CD14-positive monocyte (primary cell): ENCODE results near the gene ZNFX1. TPM values are rescaled to one million over a fixed set of nuclear protein-coding genes. Genes with fewer than 3 reads are reported as not detected.

Source experiments
- DNase-seq, 3 donors: peaks; one replicate each; pipeline ENCODE4 v3.0.0-alpha.2; 2011 to 2022
- H2AFZ ChIP-seq: 2 replicates; pipeline ENCODE4 v1.6.0; 2012; ENCODE audit warnings: mild to moderate bottlenecking, low read depth, low read length, inconsistent platforms; ENCODE audit not compliant: insufficient read depth, poor library complexity, severe bottlenecking
- H3K27ac ChIP-seq, 2 donors: 1 replicate in 1 of 2; 2 replicates in 1 of 2; pipeline ENCODE4 v1.5.1; 2012 to 2013; ENCODE audit warnings: low read length in 2 of 2, control low read depth in 1 of 2, inconsistent platforms in 1 of 2, low read depth in 1 of 2, mild to moderate bottlenecking in 1 of 2
- H3K27me3 ChIP-seq, 2 donors: one replicate each; pipeline versions ENCODE4 v1.6.0 to v1.6.1; 2011 to 2013; ENCODE audit warnings: low read length in 2 of 2; ENCODE audit not compliant: control insufficient read depth in 2 of 2, insufficient read depth in 2 of 2
- H3K36me3 ChIP-seq, 2 donors: replicated peaks in 1 of 2; 1 replicate in 1 of 2; 2 replicates in 1 of 2; pipeline versions ENCODE4 v1.5.1 to v1.6.1; 2012 to 2013; ENCODE audit warnings: low read length in 2 of 2, control low read depth in 1 of 2, inconsistent platforms in 1 of 2, mild to moderate bottlenecking in 1 of 2; ENCODE audit not compliant: insufficient read depth in 2 of 2, control insufficient read depth in 1 of 2
- H3K4me1 ChIP-seq, 2 donors: 1 replicate in 1 of 2; 2 replicates in 1 of 2; pipeline versions ENCODE4 v1.5.1 to v1.6.1; 2012 to 2013; ENCODE audit warnings: low read length in 2 of 2, control low read depth in 1 of 2, inconsistent platforms in 1 of 2, mild to moderate bottlenecking in 1 of 2, moderate library complexity in 1 of 2; ENCODE audit not compliant: insufficient read depth in 2 of 2, control insufficient read depth in 1 of 2
- H3K4me2 ChIP-seq: replicated peaks from 2 replicates; pipeline ENCODE3; 2012; ENCODE audit warnings: low read length, moderate library complexity, mild to moderate bottlenecking; ENCODE audit not compliant: poor library complexity, severe bottlenecking; ENCODE audit errors: extremely low read depth
- H3K4me3 ChIP-seq, 3 experiments: fragments of 200-600 bp in 1 of 3; sonication (generic) in 1 of 3; replicated peaks in 1 of 3; 1 replicate in 2 of 3; 2 replicates in 1 of 3; pipeline ENCODE4 v1.5.1; 2011 to 2013; ENCODE audit warnings: low read length in 3 of 3, mild to moderate bottlenecking in 3 of 3, control low read depth in 2 of 3, low read depth in 2 of 3, inconsistent platforms in 1 of 3, moderate library complexity in 1 of 3
- H3K79me2 ChIP-seq: 2 replicates; pipeline ENCODE4 v1.6.0; 2012; ENCODE audit warnings: mild to moderate bottlenecking, control low read depth, inconsistent platforms, low read length, moderate library complexity; ENCODE audit not compliant: insufficient read depth
- H3K9ac ChIP-seq: 2 replicates; pipeline ENCODE4 v1.6.0; 2017; ENCODE audit warnings: low read length, mild to moderate bottlenecking; ENCODE audit not compliant: insufficient read depth, poor library complexity, severe bottlenecking
- H3K9me3 ChIP-seq, 2 donors: replicated peaks in 1 of 2; 1 replicate in 1 of 2; 2 replicates in 1 of 2; pipeline versions ENCODE4 v1.5.1 to v1.6.1; 2012 to 2013; ENCODE audit warnings: low read length in 2 of 2, control low read depth in 1 of 2; ENCODE audit not compliant: control insufficient read depth in 1 of 2, insufficient read depth in 1 of 2
- H4K20me1 ChIP-seq: 2 replicates; pipeline ENCODE4 v1.6.0; 2012; ENCODE audit warnings: mild to moderate bottlenecking, low read length, control low read depth, moderate library complexity; ENCODE audit not compliant: insufficient read depth
- H3K27ac Mint-ChIP-seq, 7 donors: one replicate each; pipeline ENCODE4 v1.8.0; 2020; ENCODE audit warnings: mild to moderate bottlenecking in 7 of 7, mixed read lengths in 7 of 7, moderate library complexity in 6 of 7, inconsistent platforms in 2 of 7
- H3K27me3 Mint-ChIP-seq, 3 donors: one replicate each; pipeline ENCODE4 v1.8.0; 2021 to 2022; ENCODE audit warnings: low read depth in 3 of 3, mild to moderate bottlenecking in 3 of 3, mixed read lengths in 3 of 3, moderate library complexity in 3 of 3, inconsistent platforms in 1 of 3
- H3K36me3 Mint-ChIP-seq, 2 donors: one replicate each; pipeline ENCODE4 v1.8.0; 2020; ENCODE audit warnings: mixed read lengths in 2 of 2, inconsistent platforms in 1 of 2, mild to moderate bottlenecking in 1 of 2
- H3K4me1 Mint-ChIP-seq: one replicate; pipeline ENCODE4 v1.8.0; 2020; ENCODE audit warnings: mild to moderate bottlenecking, mixed read lengths
- H3K4me3 Mint-ChIP-seq, 2 donors: one replicate each; pipeline ENCODE4 v1.8.0; 2020; ENCODE audit warnings: mild to moderate bottlenecking in 2 of 2, mixed read lengths in 2 of 2, moderate library complexity in 1 of 2
- H3K9me3 Mint-ChIP-seq, 7 donors: one replicate each; pipeline ENCODE4 v1.8.0; 2020 to 2022; ENCODE audit warnings: mixed read lengths in 7 of 7, mild to moderate bottlenecking in 6 of 7, moderate library complexity in 6 of 7, inconsistent platforms in 2 of 7
- WGBS: methylation state at CpG from one replicate; pipeline ENCODE4 v1.1.5; 2013; ENCODE audit warnings: missing lambda C conversion rate; ENCODE audit not compliant: insufficient coverage; 5-methylcytosine and 5-hydroxymethylcytosine counted together
- intact Hi-C, 2 donors: fragments of 100-400 bp; cut with micrococcal nuclease; formaldehyde crosslinking; loops; one replicate each; pipeline versions ENCODE4 v1.15.0 to v1.15.1; 2023
- polyA plus RNA-seq, 3 donors: library from polyadenylated mRNA; depleted of rRNA in 1 of 3; unstranded in 2 of 3; stranded (reverse) in 1 of 3; fragments of 300-500 nt in 2 of 3; fragments of >200 nt in 1 of 3; fragmentation: Illumina TruSeq in 2 of 3; gene quantifications; 1 replicate in 2 of 3; 2 replicates in 1 of 3; pipeline ENCODE4 v1.2.3, GENCODE V29; 2012 to 2021
- TF ChIP-seq, protein P1 (sequence below): fragments of 200-600 bp; IDR thresholded peaks from one replicate; pipeline ENCODE4 v1.8.0; 2022; ENCODE audit warnings: antibody characterized with exemption, mild to moderate bottlenecking

ZNFX1 gene
- polyA plus RNA-seq, 3 donors, result 11.4 to 23.2 (median 13.3) TPM

- peaks cover 21 to 24% of the 10 kb centered on the region in 2 donors for H3K4me1 ChIP-seq
- H3K4me1 Mint-ChIP-seq, result peaks cover 23% of the 10 kb centered on the region
- no peaks in the 10 kb centered on the region for H3K9me3 ChIP-seq
- H3K9me3 Mint-ChIP-seq, result peaks cover 0 to 4% (median 0%) of the 10 kb centered on the region in 7 donors
- peak overlapping the region; percentile 45 to 55 for H3K4me3 Mint-ChIP-seq
- peaks cover 22% of the 10 kb centered on the region for H3K79me2 ChIP-seq
- H2AFZ ChIP-seq, result peak overlapping the region; percentile 80
- H4K20me1 ChIP-seq, result no peaks in the 10 kb centered on the region
- peak overlapping the region in 1 of 3 experiments; percentile 52 for H3K4me3 ChIP-seq
- DNase-seq, result peak; percentile 83 to 91 (median 87)
- no peak overlapping the region for H3K27ac ChIP-seq
- H3K27me3 Mint-ChIP-seq, result peaks cover 0 to 2% (median 0%) of the 10 kb centered on the region in 3 donors
- H3K4me2 ChIP-seq, result peak overlapping the region; percentile 63
- peaks cover 10 to 12% of the 10 kb centered on the region in 2 donors for H3K36me3 ChIP-seq
- peak overlapping the region in 3 of 7 donors; percentile 43 to 76 (median 43) for H3K27ac Mint-ChIP-seq
- peaks cover 9 to 10% of the 10 kb centered on the region in 2 donors for H3K36me3 Mint-ChIP-seq
- TF ChIP-seq, protein P1, sequence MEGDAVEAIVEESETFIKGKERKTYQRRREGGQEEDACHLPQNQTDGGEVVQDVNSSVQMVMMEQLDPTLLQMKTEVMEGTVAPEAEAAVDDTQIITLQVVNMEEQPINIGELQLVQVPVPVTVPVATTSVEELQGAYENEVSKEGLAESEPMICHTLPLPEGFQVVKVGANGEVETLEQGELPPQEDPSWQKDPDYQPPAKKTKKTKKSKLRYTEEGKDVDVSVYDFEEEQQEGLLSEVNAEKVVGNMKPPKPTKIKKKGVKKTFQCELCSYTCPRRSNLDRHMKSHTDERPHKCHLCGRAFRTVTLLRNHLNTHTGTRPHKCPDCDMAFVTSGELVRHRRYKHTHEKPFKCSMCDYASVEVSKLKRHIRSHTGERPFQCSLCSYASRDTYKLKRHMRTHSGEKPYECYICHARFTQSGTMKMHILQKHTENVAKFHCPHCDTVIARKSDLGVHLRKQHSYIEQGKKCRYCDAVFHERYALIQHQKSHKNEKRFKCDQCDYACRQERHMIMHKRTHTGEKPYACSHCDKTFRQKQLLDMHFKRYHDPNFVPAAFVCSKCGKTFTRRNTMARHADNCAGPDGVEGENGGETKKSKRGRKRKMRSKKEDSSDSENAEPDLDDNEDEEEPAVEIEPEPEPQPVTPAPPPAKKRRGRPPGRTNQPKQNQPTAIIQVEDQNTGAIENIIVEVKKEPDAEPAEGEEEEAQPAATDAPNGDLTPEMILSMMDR, result peak; percentile 88
- intact Hi-C loops, result loop anchor here (1.0 to 10.0 kb wide), 3 partner anchors 28 to 84 kb away; partner anchors contain the start of gene STAU1 (in 2 of the 2)
- no CpG with 5 or more reads among the region's 11 CpGs for WGBS
- H3K27me3 ChIP-seq, result no peaks in the 10 kb centered on the region
- no peak overlapping the region for H3K9ac ChIP-seq
Measured at GRCh38 chr20:49216991-49217578, 60.8 kb downstream of the ZNFX1 start.

- H2AFZ ChIP-seq, result no peak overlapping the region
- H3K79me2 ChIP-seq, result peaks cover 10% of the 10 kb centered on the region
- H3K4me3 Mint-ChIP-seq, result no peak overlapping the region
- no peak overlapping the region for H3K4me2 ChIP-seq
- intact Hi-C loops, result loop anchor here in 1 of 2 donors (10.0 kb wide), 1 partner anchor 80 kb away; no protein-coding TSS in a partner anchor
- peaks cover 1 to 9% (median 3%) of the 10 kb centered on the region in 7 donors for H3K9me3 Mint-ChIP-seq
- H3K9ac ChIP-seq, result no peak overlapping the region
- H3K36me3 ChIP-seq, result no peaks in the 10 kb centered on the region
- H3K9me3 ChIP-seq, result no peaks in the 10 kb centered on the region
- peaks cover 0 to 2% (median 0%) of the 10 kb centered on the region in 3 donors for H3K27me3 Mint-ChIP-seq
- H3K27ac Mint-ChIP-seq, result no peak overlapping the region
- TF ChIP-seq, protein P1, result no peak
- H4K20me1 ChIP-seq, result no peaks in the 10 kb centered on the region
- H3K4me1 ChIP-seq, result peaks cover 17 to 19% of the 10 kb centered on the region in 2 donors
- H3K27me3 ChIP-seq, result no peaks in the 10 kb centered on the region
- no peak overlapping the region for H3K4me3 ChIP-seq
- WGBS, result 100% methylated on average over 1 of the region's 3 CpGs
- DNase-seq, result no peak
- H3K36me3 Mint-ChIP-seq, result peaks cover 0 to 2% of the 10 kb centered on the region in 2 donors
- H3K4me1 Mint-ChIP-seq, result peaks cover 17% of the 10 kb centered on the region
- H3K27ac ChIP-seq, result no peak overlapping the region
Measured at GRCh38 chr20:49215232-49215631, 62.6 kb downstream of the ZNFX1 start.
